Esophagus muscularis mucosa (tissue), 4 donors: ENCODE measurements around the gene IPO11.

Experiments
- CTCF ChIP-seq, 3 experiments: fragments of 200-600 bp in 2 of 3; fragments of 450-650 bp in 1 of 3; sonication (generic) in 2 of 3; IDR thresholded peaks; one replicate each; pipeline ENCODE4 v1.5.1; 2017 to 2019; ENCODE audit warnings: antibody characterized with exemption in 3 of 3, mild to moderate bottlenecking in 2 of 3, moderate library complexity in 1 of 3
- EP300 ChIP-seq: sonication (generic); formaldehyde crosslinking; IDR thresholded peaks from one replicate; pipeline ENCODE4 v1.6.1; 2017; ENCODE audit warnings: antibody characterized with exemption
- POLR2A ChIP-seq: fragments of 450-650 bp; IDR thresholded peaks from one replicate; pipeline ENCODE4 v1.6.1; 2017; ENCODE audit warnings: antibody characterized with exemption, moderate library complexity, mild to moderate bottlenecking, low read depth
- POLR2AphosphoS5 ChIP-seq, 2 donors: sonication (generic); formaldehyde crosslinking; IDR thresholded peaks; one replicate each; pipeline ENCODE4 v1.6.1; 2017; ENCODE audit warnings: antibody characterized with exemption in 2 of 2

- TF ChIP-seq CTCF (IDR thresholded peaks at IDR 0.05) (no peak), EP300 (no peak), POLR2AphosphoS5 (IDR thresholded peaks at IDR 0.05) (no peak), POLR2A (no peak)
Measured at GRCh38 chr5:62620761-62621160, 208.2 kb downstream of the IPO11 start.
